DLD1 (cell line): Measurements from ENCODE around the gene STPG4.

Experiments
- in situ Hi-C: cut with HindIII; loops from 2 replicates; pipeline ENCODE4 v1.10.0; 2017; ENCODE audit warnings: low sequenced_read_pairs

The STPG4 gene

GRCh38 chr2:47074691-47075090 lies 80.4 kb downstream of the STPG4 start:
- in situ Hi-C loops: no loop called here

- in situ Hi-C loops: no loop called here
Measured at GRCh38 chr2:47073641-47074040, 81.5 kb downstream of the STPG4 start.

GRCh38 chr2:47073217-47073616 lies 81.9 kb downstream of the STPG4 start:
- in situ Hi-C loops: no loop called here

GRCh38 chr2:47072728-47073191 lies 82.3 kb downstream of the STPG4 start:
- in situ Hi-C loops: no loop called here

GRCh38 chr2:47072018-47072691 lies 83.0 kb downstream of the STPG4 start:
- in situ Hi-C loops: no loop called here

GRCh38 chr2:47070920-47071824 lies 83.9 kb downstream of the STPG4 start:
- in situ Hi-C loops: no loop called here

- in situ Hi-C loops: no loop called here
Measured at GRCh38 chr2:47070155-47070919, 84.8 kb downstream of the STPG4 start.

- in situ Hi-C loops: no loop called here
Measured at GRCh38 chr2:47069628-47070154, 85.4 kb downstream of the STPG4 start.

GRCh38 chr2:47068981-47069627 lies 86.0 kb downstream of the STPG4 start:
- in situ Hi-C loops: no loop called here

GRCh38 chr2:47067788-47068407 lies 87.2 kb downstream of the STPG4 start:
- in situ Hi-C loops: no loop called here

GRCh38 chr2:47065771-47066380 lies 89.2 kb downstream of the STPG4 start:
- in situ Hi-C loops: no loop called here

GRCh38 chr2:47065343-47065742 lies 89.8 kb downstream of the STPG4 start:
- in situ Hi-C loops: no loop called here

- in situ Hi-C loops: no loop called here
Measured at GRCh38 chr2:47064106-47064505, 91.0 kb downstream of the STPG4 start.

GRCh38 chr2:47063538-47063930 lies 91.6 kb downstream of the STPG4 start:
- in situ Hi-C loops: no loop called here

- in situ Hi-C loops: no loop called here
Measured at GRCh38 chr2:47062681-47063537, 92.2 kb downstream of the STPG4 start.

GRCh38 chr2:47061944-47062678 lies 93.0 kb downstream of the STPG4 start:
- in situ Hi-C loops: no loop called here

GRCh38 chr2:47060652-47061170 lies 94.4 kb downstream of the STPG4 start:
- in situ Hi-C loops: no loop called here
